Right atrium auricular region (tissue), 2 donors: ENCODE results near the gene GNAT2. TPM values are rescaled to one million over a fixed set of nuclear protein-coding genes. Genes with fewer than 3 reads are reported as not detected.
A peak's percentile ranks its signal among the peaks of the same experiment; 100 is the strongest.

Experiments used
- DNase-seq: peaks from one replicate; pipeline ENCODE4 v3.0.0-alpha.2; 2019; ENCODE audit warnings: low spot score
- H3K27ac ChIP-seq, 2 donors: fragments of 200-600 bp; sonication (generic); 1 replicate in 1 of 2; 2 replicates in 1 of 2; pipeline ENCODE4 v1.5.1; 2016 to 2019
- H3K27me3 ChIP-seq, 2 donors: fragments of 200-600 bp; sonication (generic); one replicate each; pipeline versions ENCODE4 v1.5.1 to v1.6.0; 2017 to 2019
- H3K36me3 ChIP-seq: fragments of 200-600 bp; sonication (generic); one replicate; pipeline ENCODE4 v1.5.1; 2016
- H3K4me1 ChIP-seq, 2 donors: fragments of 200-600 bp; sonication (generic); one replicate each; pipeline versions ENCODE4 v1.5.1 to v1.6.0; 2017 to 2019
- H3K4me3 ChIP-seq, 2 donors: fragments of 200-600 bp; sonication (generic); 1 replicate in 1 of 2; 2 replicates in 1 of 2; pipeline ENCODE4 v1.5.1; 2017 to 2019; ENCODE audit warnings: mild to moderate bottlenecking in 1 of 2, moderate library complexity in 1 of 2
- H3K9me3 ChIP-seq, 2 donors: fragments of 200-600 bp; sonication (generic); one replicate each; pipeline ENCODE4 v1.5.1; 2019
- CTCF ChIP-seq, 2 donors: fragments of 200-600 bp; sonication (generic); IDR thresholded peaks; one replicate each; pipeline ENCODE4 v1.5.1; 2019; ENCODE audit warnings: antibody characterized with exemption in 2 of 2
- total RNA-seq, 2 donors: library from RNA; depleted of rRNA; stranded (reverse); fragments of >200 nt; gene quantifications; one replicate each; pipeline ENCODE4 v1.1.0, GENCODE V29; 2016

The GNAT2 gene
- total RNA-seq, 2 donors from 2014 or later, result 0.59 TPM; not detected in 1

DNA sequence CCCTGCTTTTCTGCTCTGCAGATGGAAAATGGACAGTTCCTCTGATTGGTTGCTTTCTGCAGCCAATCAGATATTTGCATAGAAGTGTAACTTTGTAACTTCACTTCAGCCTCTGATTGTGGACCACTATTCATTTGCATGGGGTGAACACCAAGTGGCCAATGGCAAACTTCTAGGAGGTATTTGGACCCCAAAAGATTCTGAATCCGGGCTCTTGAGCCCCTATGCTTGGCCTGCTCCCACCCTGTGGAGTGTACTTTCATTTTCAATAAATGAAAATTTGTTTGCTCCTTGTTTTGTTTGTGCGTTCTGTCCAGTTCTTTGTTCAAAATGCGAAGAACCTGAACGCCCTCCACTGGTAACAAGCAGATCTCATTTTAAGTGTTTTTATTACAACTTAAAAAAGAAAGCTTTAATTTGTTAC is 30.1 kb upstream of the GNAT2 start:
- Histone ChIP-seq H3K4me3 (peak overlapping the region in 1 of 2 donors; percentile 14), H3K27ac (no peak overlapping the region), H3K36me3 (no peaks in the 10 kb centered on the region), H3K9me3 (no peaks in the 10 kb centered on the region), H3K4me1 (peaks cover 0 to 2% of the 10 kb centered on the region in 2 donors), H3K27me3 (no peaks in the 10 kb centered on the region)
- DNase-seq, result peak; percentile 26
- peak in 1 of 2 donors; percentile 39 for TF ChIP-seq CTCF (IDR thresholded peaks at IDR 0.05)

DNA sequence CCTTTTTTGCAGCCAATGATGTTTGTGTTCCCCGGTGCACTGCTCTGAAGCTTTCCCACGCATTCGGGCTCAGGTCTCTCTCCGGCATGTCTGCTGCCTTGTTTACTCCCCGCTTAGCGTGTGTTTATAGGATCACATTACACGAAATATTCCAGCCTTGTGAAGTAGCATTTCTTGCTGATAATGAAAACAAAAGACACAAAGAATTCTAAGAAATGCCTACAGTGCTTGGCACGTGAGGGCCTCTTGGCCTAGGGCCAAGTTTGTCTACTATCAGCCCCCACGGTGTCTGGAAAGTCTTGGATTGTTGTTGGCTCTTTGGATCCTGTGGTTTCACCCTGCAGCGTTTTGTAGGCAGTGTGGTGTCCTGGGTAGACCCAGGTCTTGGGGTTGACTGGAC is 25.3 kb upstream of the GNAT2 start:
- DNase-seq, result no peak
- Histone ChIP-seq H3K4me3 (no peak overlapping the region), H3K4me1 (peaks cover 0 to 8% of the 10 kb centered on the region in 2 donors), H3K27me3 (no peaks in the 10 kb centered on the region), H3K9me3 (no peaks in the 10 kb centered on the region), H3K36me3 (no peaks in the 10 kb centered on the region), H3K27ac (no peak overlapping the region)
- no peak for TF ChIP-seq CTCF (IDR thresholded peaks at IDR 0.05)

- peak; percentile 86 to 92 for TF ChIP-seq CTCF (IDR thresholded peaks at IDR 0.05)
- DNase-seq, result peak; percentile 82
- no peaks in the 10 kb centered on the region for H3K9me3 ChIP-seq
- H3K27ac ChIP-seq, result no peak overlapping the region
- H3K4me3 ChIP-seq, result no peak overlapping the region
- peaks cover 0 to 8% of the 10 kb centered on the region in 2 donors for H3K4me1 ChIP-seq
- H3K36me3 ChIP-seq, result no peaks in the 10 kb centered on the region
- no peaks in the 10 kb centered on the region for H3K27me3 ChIP-seq
These were observed 24.2 kb upstream of the GNAT2 start for GRCh38 chr1:109643385-109644230.

DNA sequence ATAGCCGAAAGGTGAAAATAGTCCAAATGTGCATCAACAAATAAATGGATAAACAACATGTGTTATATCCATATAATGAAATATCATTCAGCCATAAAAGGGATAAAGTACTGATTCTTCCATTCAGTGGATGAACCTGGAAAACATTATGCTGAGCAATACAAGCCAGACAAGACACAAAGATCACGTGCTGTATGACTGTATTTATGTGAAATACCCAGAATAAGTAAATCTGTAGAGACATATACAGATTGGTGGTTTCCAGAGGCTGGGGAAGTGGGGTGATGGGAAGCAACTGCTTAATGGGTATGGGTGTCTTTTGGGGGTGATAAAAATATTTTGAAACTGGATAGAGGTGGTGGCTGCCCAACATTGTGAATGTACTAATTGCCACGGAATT is 23.2 kb upstream of the GNAT2 start:
- TF ChIP-seq CTCF (IDR thresholded peaks at IDR 0.05), result no peak
- Histone ChIP-seq H3K4me1 (peaks cover 0 to 8% of the 10 kb centered on the region in 2 donors), H3K4me3 (no peak overlapping the region), H3K27ac (no peak overlapping the region), H3K9me3 (no peaks in the 10 kb centered on the region), H3K27me3 (no peaks in the 10 kb centered on the region), H3K36me3 (no peaks in the 10 kb centered on the region)
- peak; percentile 38 for DNase-seq

DNA sequence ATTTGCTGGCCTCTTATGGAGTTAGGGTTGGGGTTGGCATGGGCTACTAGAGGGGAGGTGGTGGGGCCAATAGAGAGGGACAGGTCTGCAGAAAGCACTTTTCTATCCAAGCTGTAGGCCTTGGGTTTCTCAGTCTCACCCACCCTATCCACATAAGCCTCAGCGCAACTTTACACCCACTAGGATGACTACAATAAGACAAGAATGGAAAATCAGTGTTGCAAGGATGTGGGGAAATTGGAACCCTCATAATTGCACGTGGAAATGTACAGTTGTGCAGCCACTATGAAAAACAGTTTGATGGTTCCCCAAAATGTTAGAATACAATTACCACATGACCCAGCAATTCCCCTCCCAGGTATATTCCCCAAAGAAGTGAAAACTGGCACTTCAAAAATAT is 22.4 kb upstream of the GNAT2 start:
- DNase-seq, result no peak
- no peaks in the 10 kb centered on the region for H3K9me3 ChIP-seq
- H3K27me3 ChIP-seq, result no peaks in the 10 kb centered on the region
- TF ChIP-seq CTCF (IDR thresholded peaks at IDR 0.05), result no peak
- H3K36me3 ChIP-seq, result no peaks in the 10 kb centered on the region
- peaks cover 0 to 8% of the 10 kb centered on the region in 2 donors for H3K4me1 ChIP-seq
- no peak overlapping the region for H3K27ac ChIP-seq
- no peak overlapping the region for H3K4me3 ChIP-seq
